Measurements from ENCODE around the gene ACSBG1. TPM values are rescaled to one million over a fixed set of nuclear protein-coding genes. Genes with fewer than 3 reads are reported as not detected.

ACSBG1 gene
- total and polyA plus RNA-seq, 9 donors: 0.15 to 2.2 (median 0.45) TPM; not detected in 2

DNA sequence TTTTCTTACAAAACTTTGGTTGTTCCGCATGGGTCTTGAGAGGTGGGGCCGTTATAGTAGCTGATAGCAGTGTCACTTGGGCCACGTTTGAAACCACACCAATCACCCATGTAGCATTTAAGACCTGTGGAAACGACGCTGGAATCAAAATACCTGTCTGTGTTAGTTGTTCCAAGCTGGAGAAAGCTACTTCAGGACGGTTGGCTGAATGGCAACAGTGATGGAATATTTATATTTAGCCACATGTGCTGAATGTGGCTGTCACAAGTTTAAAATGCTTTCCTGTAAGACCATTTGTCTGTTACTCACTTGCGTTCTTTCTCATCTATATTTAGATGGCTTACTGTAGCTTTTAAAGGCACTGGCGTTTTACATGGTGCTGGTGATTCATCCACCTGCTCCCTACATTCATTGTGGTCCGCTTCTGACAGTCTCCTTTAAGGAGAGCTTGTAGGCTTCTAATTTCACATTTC, 31.4 kb upstream of the ACSBG1 start:
- Histone ChIP-seq H3K27me3 (no peaks in the 10 kb centered on the region), H3K4me1 (ENCODE audit: insufficient read depth) (peaks cover 6% of the 10 kb centered on the region), H3K9me3 (no peaks in the 10 kb centered on the region), H3K4me3 (no peak overlapping the region), H3K36me3 (no peaks in the 10 kb centered on the region), H3K27ac (no peak overlapping the region)
- TF ChIP-seq, protein P1, sequence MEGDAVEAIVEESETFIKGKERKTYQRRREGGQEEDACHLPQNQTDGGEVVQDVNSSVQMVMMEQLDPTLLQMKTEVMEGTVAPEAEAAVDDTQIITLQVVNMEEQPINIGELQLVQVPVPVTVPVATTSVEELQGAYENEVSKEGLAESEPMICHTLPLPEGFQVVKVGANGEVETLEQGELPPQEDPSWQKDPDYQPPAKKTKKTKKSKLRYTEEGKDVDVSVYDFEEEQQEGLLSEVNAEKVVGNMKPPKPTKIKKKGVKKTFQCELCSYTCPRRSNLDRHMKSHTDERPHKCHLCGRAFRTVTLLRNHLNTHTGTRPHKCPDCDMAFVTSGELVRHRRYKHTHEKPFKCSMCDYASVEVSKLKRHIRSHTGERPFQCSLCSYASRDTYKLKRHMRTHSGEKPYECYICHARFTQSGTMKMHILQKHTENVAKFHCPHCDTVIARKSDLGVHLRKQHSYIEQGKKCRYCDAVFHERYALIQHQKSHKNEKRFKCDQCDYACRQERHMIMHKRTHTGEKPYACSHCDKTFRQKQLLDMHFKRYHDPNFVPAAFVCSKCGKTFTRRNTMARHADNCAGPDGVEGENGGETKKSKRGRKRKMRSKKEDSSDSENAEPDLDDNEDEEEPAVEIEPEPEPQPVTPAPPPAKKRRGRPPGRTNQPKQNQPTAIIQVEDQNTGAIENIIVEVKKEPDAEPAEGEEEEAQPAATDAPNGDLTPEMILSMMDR (IDR thresholded peaks at IDR 0.05): no peak
- TF ChIP-seq EP300 (IDR thresholded peaks at IDR 0.05): no peak
- no peak for TF ChIP-seq POLR2A (IDR thresholded peaks at IDR 0.05)
- DNase-seq: no peak
- WGBS, 3 donors: 72 to 80% (median 76%) methylated on average over 9 of the region's 9 CpGs
- intact Hi-C loops (cut with DNase I): no loop called here

GRCh38 chr15:78265137-78265460, 30.7 kb upstream of the ACSBG1 start:
- intact Hi-C loops (cut with DNase I): no loop called here
- no peak for DNase-seq
- H3K4me1 ChIP-seq (ENCODE audit: insufficient read depth): peaks cover 6% of the 10 kb centered on the region

GRCh38 chr15:78264304-78265136, 30.2 kb upstream of the ACSBG1 start, which contains the start of gene DNAJA4:
Gene DNAJA4 (plus strand): TSS chr15:78264562. CDS start chr15:78264764, 202 bp downstream.
- H3K4me3 ChIP-seq: peak within 1 kb of the TSS; percentile 57
- no peaks in the 10 kb centered on the region for H3K36me3 ChIP-seq
- TF ChIP-seq, protein P1 (IDR thresholded peaks at IDR 0.05): no peak
- TF ChIP-seq POLR2A (IDR thresholded peaks at IDR 0.05): no peak
- no peaks in the 10 kb centered on the region for H3K27me3 ChIP-seq
- intact Hi-C loops (cut with DNase I): no loop called here
- H3K9me3 ChIP-seq: no peaks in the 10 kb centered on the region
- 1 to 4% (median 3%) methylated on average over 44 to 107 of the region's 107 CpGs for WGBS, 3 donors
- peak; percentile 49 to 78 (median 57) for DNase-seq
- H3K27ac ChIP-seq: peak within 1 kb of the TSS in 1 of 2 donors; percentile 43
- peaks cover 6% of the 10 kb centered on the region for H3K4me1 ChIP-seq (ENCODE audit: insufficient read depth)

More at GRCh38 chr15:78265137-78265460, 30.7 kb upstream of the ACSBG1 start:
- TF ChIP-seq, protein P1 (IDR thresholded peaks at IDR 0.05): no peak
- TF ChIP-seq EP300 (IDR thresholded peaks at IDR 0.05) (no peak), POLR2A (IDR thresholded peaks at IDR 0.05) (no peak)
- Histone ChIP-seq H3K36me3 (no peaks in the 10 kb centered on the region), H3K27ac (peak overlapping the region in 1 of 2 donors; percentile 4), H3K27me3 (no peaks in the 10 kb centered on the region), H3K9me3 (no peaks in the 10 kb centered on the region), H3K4me3 (peak overlapping the region; percentile 57)
- 27 to 37% (median 30%) methylated on average over 11 to 12 of the region's 12 CpGs for WGBS, 3 donors

- no peak for DNase-seq
- Histone ChIP-seq H3K27me3 (no peaks in the 10 kb centered on the region), H3K4me3 (peak overlapping the region; percentile 57), H3K9me3 (no peaks in the 10 kb centered on the region), H3K27ac (peak overlapping the region in 1 of 2 donors; percentile 43), H3K36me3 (no peaks in the 10 kb centered on the region), H3K4me1 (ENCODE audit: insufficient read depth) (peaks cover 6% of the 10 kb centered on the region)
- no peak for TF ChIP-seq EP300 (IDR thresholded peaks at IDR 0.05)
- TF ChIP-seq POLR2A (IDR thresholded peaks at IDR 0.05): no peak
- TF ChIP-seq, protein P1 (IDR thresholded peaks at IDR 0.05): no peak
- intact Hi-C loops (cut with DNase I): no loop called here
- WGBS, 3 donors: 62 to 95% (median 69%) methylated on average over 10 to 23 of the region's 23 CpGs
Measured at GRCh38 chr15:78263907-78264303, 29.5 kb upstream of the ACSBG1 start.

All from ovary (tissue), 9 donors.